ENCODE data around the gene EEF2. TPM values are rescaled to one million over a fixed set of nuclear protein-coding genes. Genes with fewer than 3 reads are reported as not detected.

The EEF2 gene
- total and polyA plus RNA-seq, 2 of the 4 experiments (the other 2 are of a cell fraction) = 1,505 to 2,161 TPM

GRCh38 chr19:4013886-4014540, 28.8 kb upstream of the EEF2 start:
- H4K20me1 ChIP-seq (ENCODE audit: insufficient read depth, low read length) = peaks cover 86% of the 10 kb centered on the region
- H3K4ac ChIP-seq (ENCODE audit: low read depth, low read length) = no peak overlapping the region
- 81% methylated on average over 10 of the region's 20 CpGs; no CpG with 5 or more reads in 1 of the 2 experiments for WGBS, 2 experiments (ENCODE audit: extremely low coverage in 2 of 2, insufficient read length in 1 of 2)

More at GRCh38 chr19:4013886-4014540, 28.8 kb upstream of the EEF2 start:
- peaks cover 17% of the 10 kb centered on the region for H3K4me1 ChIP-seq (ENCODE audit: control insufficient read depth, insufficient read depth, low read length)
- H3K9me1 ChIP-seq (ENCODE audit: insufficient read depth, low read length) = no peaks in the 10 kb centered on the region
- H3K56ac ChIP-seq (ENCODE audit: extremely low read depth, insufficient read depth, low read length) = no peak overlapping the region
- no peaks in the 10 kb centered on the region for H3K27me3 ChIP-seq (ENCODE audit: control insufficient read depth, insufficient read depth, low read length)
- H3K9me3 ChIP-seq (ENCODE audit: control insufficient read depth, insufficient read depth, low read length) = no peaks in the 10 kb centered on the region
- dilution Hi-C loops (cut with HindIII; ENCODE audit: low sequenced_read_pairs, unreplicated experiment) = no loop called here
- ATAC-seq (ENCODE audit: low read depth) (no peak), DNase-seq (no peak)
- H4K5ac ChIP-seq (ENCODE audit: low read depth, low read length) = no peak overlapping the region
- H3K4me3 ChIP-seq (ENCODE audit: insufficient read depth, low read depth, low read length) = no peak overlapping the region
- H3K9ac ChIP-seq (ENCODE audit: low read depth, low read length) = no peak overlapping the region
- no peak overlapping the region for H3K14ac ChIP-seq (replicated peaks; ENCODE audit: low read depth, low read length)
- H3K18ac ChIP-seq (ENCODE audit: low read depth, low read length) = no peak overlapping the region
- intact Hi-C loops (cut with micrococcal nuclease) = no loop called here
- no peak overlapping the region for H4K8ac ChIP-seq (ENCODE audit: low read depth in 2 of 2, low read length in 2 of 2)
- peaks cover 18 to 88% of the 10 kb centered on the region in 2 experiments for H3K79me1 ChIP-seq (ENCODE audit: low read depth in 1 of 2, low read length in 2 of 2)
- TF ChIP-seq, protein P1, sequence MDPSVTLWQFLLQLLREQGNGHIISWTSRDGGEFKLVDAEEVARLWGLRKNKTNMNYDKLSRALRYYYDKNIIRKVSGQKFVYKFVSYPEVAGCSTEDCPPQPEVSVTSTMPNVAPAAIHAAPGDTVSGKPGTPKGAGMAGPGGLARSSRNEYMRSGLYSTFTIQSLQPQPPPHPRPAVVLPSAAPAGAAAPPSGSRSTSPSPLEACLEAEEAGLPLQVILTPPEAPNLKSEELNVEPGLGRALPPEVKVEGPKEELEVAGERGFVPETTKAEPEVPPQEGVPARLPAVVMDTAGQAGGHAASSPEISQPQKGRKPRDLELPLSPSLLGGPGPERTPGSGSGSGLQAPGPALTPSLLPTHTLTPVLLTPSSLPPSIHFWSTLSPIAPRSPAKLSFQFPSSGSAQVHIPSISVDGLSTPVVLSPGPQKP (IDR thresholded peaks at IDR 0.05; ENCODE audit: borderline replicate concordance, low read depth, low read length) = no peak
- no peak for TF ChIP-seq FOS (IDR thresholded peaks at IDR 0.05; ENCODE audit: low read depth, low read length)
- TF ChIP-seq MAFK (IDR thresholded peaks at IDR 0.05; ENCODE audit: low read depth, low read length) = no peak
- TF ChIP-seq RCOR1 (IDR thresholded peaks at IDR 0.05; ENCODE audit: insufficient replicate concordance, low read length) = no peak
- TF ChIP-seq CEBPB (IDR thresholded peaks at IDR 0.05; ENCODE audit: low read depth, low read length) = no peak
- TF ChIP-seq POLR2A (IDR thresholded peaks at IDR 0.05; ENCODE audit: low read depth, low read length) = no peak
- no peak for TF ChIP-seq RAD21 (IDR thresholded peaks at IDR 0.05; ENCODE audit: low read length)
- no peak for TF ChIP-seq MAZ (IDR thresholded peaks at IDR 0.05; ENCODE audit: borderline replicate concordance, low read depth, low read length)
- in situ Hi-C loops (cut with MboI; ENCODE audit: low sequenced_read_pairs) = no loop called here
- ChIA-PET CTCF (no interaction called here), POLR2A (ENCODE audit: unreplicated experiment) (no interaction called here)
- H2AK5ac ChIP-seq (ENCODE audit: low read depth, low read length) = no peak overlapping the region
- no peak overlapping the region for H3K27ac ChIP-seq (ENCODE audit: insufficient read depth, low read length)
- no peak overlapping the region for H2BK20ac ChIP-seq (ENCODE audit: low read depth, low read length)
- no peak overlapping the region for H4K91ac ChIP-seq (ENCODE audit: insufficient read depth, low read depth, low read length)
- H2BK15ac ChIP-seq (ENCODE audit: low read depth, low read length) = no peak overlapping the region
- H2AFZ ChIP-seq (replicated peaks; ENCODE audit: low read length, poor library complexity) = no peak overlapping the region
- no peak overlapping the region for H2BK120ac ChIP-seq (ENCODE audit: low read depth, low read length)
- no peak overlapping the region for H3K4me2 ChIP-seq (ENCODE audit: low read depth, low read length)
- no TSS peak for BruUV-seq (replicated peaks)
- H3K23ac ChIP-seq (ENCODE audit: low read depth, low read length) = no peak overlapping the region
- peaks cover 44% of the 10 kb centered on the region for H3K36me3 ChIP-seq (ENCODE audit: control insufficient read depth, insufficient read depth, low read length)
- H2BK5ac ChIP-seq (ENCODE audit: low read depth, low read length, poor library complexity, severe bottlenecking) = no peak overlapping the region
- H2AK9ac ChIP-seq (replicated peaks; ENCODE audit: low read depth, low read length, poor library complexity) = no peak overlapping the region
